Adrenal gland (tissue), 12 donors: Measurements from ENCODE around the gene UCP2. TPM values are rescaled to one million over a fixed set of nuclear protein-coding genes. Genes with fewer than 3 reads are reported as not detected.
"Not testable (repeated sequence)": the region's sequence is repeated elsewhere in the genome, so short reads cannot be mapped to it uniquely, and the experiment has no call there.

Experiments
- DNase-seq, 7 donors: peaks; one replicate each; pipeline ENCODE4 v3.0.0-alpha.2; 2019 to 2020
- H3K27ac ChIP-seq, 5 donors: fragments of 200-600 bp; sonication (generic) in 4 of 5; 1 replicate in 3 of 5; 2 replicates in 2 of 5; pipeline versions ENCODE4 v1.5.1 to v1.8.0; 2016 to 2020; ENCODE audit warnings: mild to moderate bottlenecking in 1 of 5
- H3K27me3 ChIP-seq: fragments of 200-600 bp; 2 replicates; pipeline ENCODE4 v1.8.0; 2021
- H3K36me3 ChIP-seq, 2 donors: fragments of 200-600 bp; replicated peaks in 1 of 2; 1 replicate in 1 of 2; 2 replicates in 1 of 2; pipeline versions ENCODE4 v1.5.1 to v1.8.0; 2018 to 2022
- H3K4me1 ChIP-seq, 2 donors: fragments of 200-600 bp; replicated peaks in 1 of 2; 1 replicate in 1 of 2; 2 replicates in 1 of 2; pipeline versions ENCODE4 v1.5.1 to v1.8.0; 2018 to 2021
- H3K4me3 ChIP-seq, 4 donors: fragments of 200-600 bp; sonication (generic) in 3 of 4; one replicate each; pipeline ENCODE4 v1.5.1; 2016 to 2018
- H3K9me3 ChIP-seq, 3 donors: fragments of 200-600 bp; sonication (generic) in 1 of 3; replicated peaks in 1 of 3; 1 replicate in 2 of 3; 2 replicates in 1 of 3; pipeline versions ENCODE4 v1.5.1 to v1.8.0; 2016 to 2021
- CTCF ChIP-seq, 6 experiments: fragments of 450-650 bp in 4 of 6; fragments of 200-600 bp in 2 of 6; sonication (generic) in 1 of 6; IDR thresholded peaks; 1 replicate in 5 of 6; 2 replicates in 1 of 6; pipeline versions ENCODE4 v1.5.1 to v1.8.0; 2016 to 2021; ENCODE audit warnings: antibody characterized with exemption in 6 of 6, mild to moderate bottlenecking in 2 of 6, moderate library complexity in 1 of 6
- POLR2A ChIP-seq, 2 donors: fragments of 450-650 bp; IDR thresholded peaks; one replicate each; pipeline ENCODE4 v1.6.1; 2017; ENCODE audit warnings: antibody characterized with exemption in 2 of 2, mild to moderate bottlenecking in 2 of 2, moderate library complexity in 1 of 2
- WGBS, 4 donors: extraction: QIAGEN DNeasy Blood & Tissue Kit in 2 of 4; methylation state at CpG; one replicate each; pipeline versions ENCODE4 v1.1.5 to v1.1.7; 2013 to 2017; 5-methylcytosine and 5-hydroxymethylcytosine counted together
- intact Hi-C, 2 donors: fragments of 100-400 bp; cut with DNase I; formaldehyde crosslinking; loops; one replicate each; pipeline versions ENCODE4 v1.14.1 to v1.15.0; 2022 to 2023
- polyA plus RNA-seq, 3 donors: library from polyadenylated mRNA; stranded (reverse); fragments of 200-250 nt in 2 of 3; fragments of 350-450 nt in 1 of 3; fragmentation: Illumina TruSeq in 1 of 3; extraction: RNeasy Lipid Tissue Mini Kit (QIAGEN cat#74804) in 1 of 3; gene quantifications; one replicate each; pipeline ENCODE4 v1.2.3, GENCODE V29; 2013 to 2014
- total RNA-seq, 9 donors: library from RNA; depleted of rRNA in 4 of 9; stranded (reverse); fragments of >200 nt in 4 of 9; fragments of 120-200 nt in 1 of 9; fragmentation: NEBNext Ultra II Directional in 1 of 9; extraction: Animal tissue kit (Norgen Biotek cat#: 25700) in 1 of 9; gene quantifications; one replicate each; pipeline versions ENCODE4 v1.1.0 to v1.2.4, GENCODE V29; 2013 to 2023
- donor health status: healthy with polysubstance abuse.
- donor health status: Bipolar disorder and iron deficiency.
- donor health status: DM: yes; HTN: yes; CAD: no.
- donor health status: DM: no; HTN: no; CAD: no.
- donor health status: DM: no; HTN: no; CAD: no.
- donor health status: DM: yes; HTN: yes; CAD: no.

UCP2 gene
- total and polyA plus RNA-seq, 12 donors = 12.4 to 117 (median 40.9) TPM

GRCh38 chr11:73991471-73992006 lies 8.9 kb upstream of the UCP2 start:
- H3K36me3 ChIP-seq = no peaks in the 10 kb centered on the region
- intact Hi-C loops = no loop called here
- no peak overlapping the region for H3K27ac ChIP-seq
- TF ChIP-seq CTCF (IDR thresholded peaks at IDR 0.05) (no peak), POLR2A (IDR thresholded peaks at IDR 0.05) (no peak)
- WGBS, 4 donors = 80 to 89% (median 85%) methylated on average over 6 of the region's 6 CpGs
- DNase-seq = no peak
- no peaks in the 10 kb centered on the region for H3K4me1 ChIP-seq
- H3K27me3 ChIP-seq = no peaks in the 10 kb centered on the region
- no peak overlapping the region for H3K4me3 ChIP-seq
- H3K9me3 ChIP-seq = no peaks in the 10 kb centered on the region

- Histone ChIP-seq H3K27me3 (no peaks in the 10 kb centered on the region), H3K4me1 (no peaks in the 10 kb centered on the region), H3K27ac (no peak overlapping the region), H3K36me3 (no peaks in the 10 kb centered on the region), H3K9me3 (no peaks in the 10 kb centered on the region), H3K4me3 (no peak overlapping the region)
- 76 to 89% (median 78%) methylated on average over 2 of the region's 2 CpGs for WGBS, 4 donors
- no peak for DNase-seq
- intact Hi-C loops = no loop called here
- TF ChIP-seq POLR2A (IDR thresholded peaks at IDR 0.05) = no peak
- TF ChIP-seq CTCF (IDR thresholded peaks at IDR 0.05) = no peak
Measured at GRCh38 chr11:73990730-73991129, 8.1 kb upstream of the UCP2 start.

- TF ChIP-seq POLR2A (IDR thresholded peaks at IDR 0.05) (no peak), CTCF (IDR thresholded peaks at IDR 0.05) (peak in 2 of 6 experiments; percentile 11 to 22)
- H3K36me3 ChIP-seq = no peaks in the 10 kb centered on the region
- no peaks in the 10 kb centered on the region for H3K27me3 ChIP-seq
- no peak overlapping the region for H3K27ac ChIP-seq
- intact Hi-C loops = no loop called here
- H3K4me3 ChIP-seq = no peak overlapping the region
- WGBS, 4 donors = 85 to 94% (median 91%) methylated on average over 6 of the region's 6 CpGs
- no peaks in the 10 kb centered on the region for H3K9me3 ChIP-seq
- DNase-seq = no peak
- H3K4me1 ChIP-seq = no peaks in the 10 kb centered on the region
Measured at GRCh38 chr11:73989156-73989555, 6.5 kb upstream of the UCP2 start.

GRCh38 chr11:73988227-73988626 lies 5.6 kb upstream of the UCP2 start:
- Histone ChIP-seq H3K4me3 (no peak overlapping the region), H3K27ac (no peak overlapping the region), H3K9me3 (no peaks in the 10 kb centered on the region), H3K36me3 (no peaks in the 10 kb centered on the region), H3K27me3 (no peaks in the 10 kb centered on the region), H3K4me1 (peaks cover 0 to 4% of the 10 kb centered on the region in 2 donors)
- intact Hi-C loops = no loop called here
- DNase-seq = no peak
- TF ChIP-seq POLR2A (IDR thresholded peaks at IDR 0.05) = no peak
- TF ChIP-seq CTCF (IDR thresholded peaks at IDR 0.05) = no peak
- 70 to 88% (median 76%) methylated on average over 7 of the region's 7 CpGs for WGBS, 4 donors

- H3K36me3 ChIP-seq, intact Hi-C loops, H3K4me3 ChIP-seq, H3K27ac ChIP-seq, H3K9me3 ChIP-seq, DNase-seq, H3K27me3 ChIP-seq, H3K4me1 ChIP-seq: not testable (repeated sequence)
- WGBS, 4 donors = 87 to 94% (median 92%) methylated on average over 4 of the region's 4 CpGs
Measured at GRCh38 chr11:73985661-73986060, 3.0 kb upstream of the UCP2 start.
